Uterus (tissue), 2 donors: Measurements from ENCODE around the gene ADAMTS17.

Experiments used
- CTCF ChIP-seq, 4 experiments: fragments of 200-600 bp in 2 of 4; fragments of 450-650 bp in 2 of 4; sonication (generic) in 2 of 4; IDR thresholded peaks; one replicate each; pipeline ENCODE4 v1.5.1; 2016 to 2019; ENCODE audit warnings: antibody characterized with exemption in 4 of 4, mild to moderate bottlenecking in 2 of 4, moderate library complexity in 1 of 4
- POLR2A ChIP-seq, 2 donors: fragments of 450-650 bp; IDR thresholded peaks; one replicate each; pipeline ENCODE4 v1.6.1; 2016; ENCODE audit warnings: antibody characterized with exemption in 2 of 2, mild to moderate bottlenecking in 1 of 2, moderate library complexity in 1 of 2

- TF ChIP-seq POLR2A (IDR thresholded peaks at IDR 0.05): no peak
- TF ChIP-seq CTCF (IDR thresholded peaks at IDR 0.05): no peak
These were observed 320.1 kb downstream of the ADAMTS17 start for GRCh38 chr15:100021653-100022052.
